K562 (cell line): Measurements from ENCODE around the gene GIPC3. TPM values are rescaled to one million over a fixed set of nuclear protein-coding genes. Genes with fewer than 3 reads are reported as not detected.

Experiments
- BACH1 ChIP-seq: fragments of 200-800 bp; sonication (Bioruptor generic); IDR thresholded peaks from 2 replicates; pipeline ENCODE4 v1.6.1; 2016; ENCODE audit warnings: missing genetic modification characterization, missing compliant biosample characterization
- BMI1 ChIP-seq: fragments of 150-350 bp; IDR thresholded peaks from 2 replicates; pipeline ENCODE4 v1.6.1; 2014; ENCODE audit warnings: low read length
- EP400 ChIP-seq: fragments of 450-650 bp; IDR thresholded peaks from 2 replicates; pipeline ENCODE4 v1.6.1; 2017; ENCODE audit warnings: antibody characterized with exemption, mild to moderate bottlenecking, moderate library complexity
- HDGF ChIP-seq: fragments of 450-650 bp; IDR thresholded peaks from 2 replicates; pipeline ENCODE4 v1.6.1; 2016
- KLF13 ChIP-seq: fragments of 450-650 bp; IDR thresholded peaks from 2 replicates; pipeline ENCODE4 v1.6.1; 2016; ENCODE audit warnings: missing genetic modification characterization, low read depth, mild to moderate bottlenecking, missing compliant biosample characterization, moderate library complexity, borderline replicate concordance
- PRMT5 ChIP-seq: sonication (generic); formaldehyde crosslinking; IDR thresholded peaks from 2 replicates; pipeline ENCODE4 v1.5.0; 2020; ENCODE audit warnings: missing genetic modification reagents
- RUNX1 ChIP-seq: sonication (generic); IDR thresholded peaks from 2 replicates; pipeline ENCODE4 v1.6.1; 2016; ENCODE audit warnings: antibody characterized with exemption, low read depth
- THRA ChIP-seq: fragments of 450-650 bp; IDR thresholded peaks from 2 replicates; pipeline ENCODE4 v1.6.1; 2017; ENCODE audit warnings: mild to moderate bottlenecking, moderate library complexity
- ZNF146 ChIP-seq: IDR thresholded peaks from one replicate; pipeline ENCODE4 v1.6.1; 2018; ENCODE audit warnings: missing compliant biosample characterization; ENCODE audit not compliant: unreplicated experiment
- polyA plus RNA-seq, 8 experiments: library from polyadenylated mRNA; depleted of rRNA in 4 of 8; stranded (reverse) in 5 of 8; unstranded in 3 of 8; fragments of >200 nt; fragmentation: Nextera tagmentation in 2 of 8; fragmentation: Illumina TruSeq in 1 of 8; extraction: Ambion mirVana in 2 of 8; extraction: Trizol in 1 of 8; gene quantifications; 2 replicates each; pipeline versions ENCODE4 v1.2.1 to v1.2.3, GENCODE V29; 2011 to 2014; ENCODE audit warnings: inconsistent platforms in 1 of 8, missing spikeins in 1 of 8
- total RNA-seq, 7 experiments: library from RNA; depleted of rRNA in 6 of 7; stranded (reverse); fragments of >200 nt in 6 of 7; fragmentation: Illumina TruSeq in 2 of 7; extraction: Trizol in 2 of 7; gene quantifications; 2 replicates each; pipeline versions ENCODE4 v1.2.1 to v1.2.3, GENCODE V29; 2011 to 2021; ENCODE audit warnings: low replicate concordance in 1 of 7
- TF ChIP-seq, protein P1 (sequence below): fragments of 450-650 bp; IDR thresholded peaks from 2 replicates; pipeline ENCODE4 v1.6.1; 2016; ENCODE audit warnings: low read depth
- TF ChIP-seq, protein P2 (sequence below): fragments of 250-450 bp; sonication (Bioruptor Pico); IDR thresholded peaks from 2 replicates; pipeline ENCODE4 v1.4.0; 2020
- TF ChIP-seq, protein P3 (sequence below), 2 experiments: fragments of 450-650 bp in 1 of 2; sonication (generic) in 1 of 2; formaldehyde crosslinking in 1 of 2; IDR thresholded peaks in 1 of 2; conservative IDR thresholded peaks in 1 of 2; 2 replicates each; pipeline versions ENCODE4 v1.6.1 to v1.8.1; 2016 to 2023; ENCODE audit warnings: mild to moderate bottlenecking in 2 of 2, moderate library complexity in 2 of 2, inconsistent platforms in 1 of 2, missing genetic modification reagents in 1 of 2

Gene GIPC3
- total and polyA plus RNA-seq, 9 of the 15 experiments (the other 6 are each of a cell fraction or from before 2014, with no cell fraction given): 0.03 to 3.6 (median 1.5) TPM; not detected in 1

GRCh38 chr19:3565139-3565538 is 20.1 kb upstream of the GIPC3 start (continued):
- TF ChIP-seq KLF13 (tag): no peak
- no peak for TF ChIP-seq ZNF146 (CRISPR knock-in tag)
- TF ChIP-seq THRA: no peak
- TF ChIP-seq HDGF: no peak
- TF ChIP-seq BACH1: no peak
- no peak for TF ChIP-seq RUNX1
- no peak for TF ChIP-seq BMI1
- TF ChIP-seq PRMT5 (CRISPR knock-in tag): no peak
- TF ChIP-seq EP400: no peak
- TF ChIP-seq, protein P1, sequence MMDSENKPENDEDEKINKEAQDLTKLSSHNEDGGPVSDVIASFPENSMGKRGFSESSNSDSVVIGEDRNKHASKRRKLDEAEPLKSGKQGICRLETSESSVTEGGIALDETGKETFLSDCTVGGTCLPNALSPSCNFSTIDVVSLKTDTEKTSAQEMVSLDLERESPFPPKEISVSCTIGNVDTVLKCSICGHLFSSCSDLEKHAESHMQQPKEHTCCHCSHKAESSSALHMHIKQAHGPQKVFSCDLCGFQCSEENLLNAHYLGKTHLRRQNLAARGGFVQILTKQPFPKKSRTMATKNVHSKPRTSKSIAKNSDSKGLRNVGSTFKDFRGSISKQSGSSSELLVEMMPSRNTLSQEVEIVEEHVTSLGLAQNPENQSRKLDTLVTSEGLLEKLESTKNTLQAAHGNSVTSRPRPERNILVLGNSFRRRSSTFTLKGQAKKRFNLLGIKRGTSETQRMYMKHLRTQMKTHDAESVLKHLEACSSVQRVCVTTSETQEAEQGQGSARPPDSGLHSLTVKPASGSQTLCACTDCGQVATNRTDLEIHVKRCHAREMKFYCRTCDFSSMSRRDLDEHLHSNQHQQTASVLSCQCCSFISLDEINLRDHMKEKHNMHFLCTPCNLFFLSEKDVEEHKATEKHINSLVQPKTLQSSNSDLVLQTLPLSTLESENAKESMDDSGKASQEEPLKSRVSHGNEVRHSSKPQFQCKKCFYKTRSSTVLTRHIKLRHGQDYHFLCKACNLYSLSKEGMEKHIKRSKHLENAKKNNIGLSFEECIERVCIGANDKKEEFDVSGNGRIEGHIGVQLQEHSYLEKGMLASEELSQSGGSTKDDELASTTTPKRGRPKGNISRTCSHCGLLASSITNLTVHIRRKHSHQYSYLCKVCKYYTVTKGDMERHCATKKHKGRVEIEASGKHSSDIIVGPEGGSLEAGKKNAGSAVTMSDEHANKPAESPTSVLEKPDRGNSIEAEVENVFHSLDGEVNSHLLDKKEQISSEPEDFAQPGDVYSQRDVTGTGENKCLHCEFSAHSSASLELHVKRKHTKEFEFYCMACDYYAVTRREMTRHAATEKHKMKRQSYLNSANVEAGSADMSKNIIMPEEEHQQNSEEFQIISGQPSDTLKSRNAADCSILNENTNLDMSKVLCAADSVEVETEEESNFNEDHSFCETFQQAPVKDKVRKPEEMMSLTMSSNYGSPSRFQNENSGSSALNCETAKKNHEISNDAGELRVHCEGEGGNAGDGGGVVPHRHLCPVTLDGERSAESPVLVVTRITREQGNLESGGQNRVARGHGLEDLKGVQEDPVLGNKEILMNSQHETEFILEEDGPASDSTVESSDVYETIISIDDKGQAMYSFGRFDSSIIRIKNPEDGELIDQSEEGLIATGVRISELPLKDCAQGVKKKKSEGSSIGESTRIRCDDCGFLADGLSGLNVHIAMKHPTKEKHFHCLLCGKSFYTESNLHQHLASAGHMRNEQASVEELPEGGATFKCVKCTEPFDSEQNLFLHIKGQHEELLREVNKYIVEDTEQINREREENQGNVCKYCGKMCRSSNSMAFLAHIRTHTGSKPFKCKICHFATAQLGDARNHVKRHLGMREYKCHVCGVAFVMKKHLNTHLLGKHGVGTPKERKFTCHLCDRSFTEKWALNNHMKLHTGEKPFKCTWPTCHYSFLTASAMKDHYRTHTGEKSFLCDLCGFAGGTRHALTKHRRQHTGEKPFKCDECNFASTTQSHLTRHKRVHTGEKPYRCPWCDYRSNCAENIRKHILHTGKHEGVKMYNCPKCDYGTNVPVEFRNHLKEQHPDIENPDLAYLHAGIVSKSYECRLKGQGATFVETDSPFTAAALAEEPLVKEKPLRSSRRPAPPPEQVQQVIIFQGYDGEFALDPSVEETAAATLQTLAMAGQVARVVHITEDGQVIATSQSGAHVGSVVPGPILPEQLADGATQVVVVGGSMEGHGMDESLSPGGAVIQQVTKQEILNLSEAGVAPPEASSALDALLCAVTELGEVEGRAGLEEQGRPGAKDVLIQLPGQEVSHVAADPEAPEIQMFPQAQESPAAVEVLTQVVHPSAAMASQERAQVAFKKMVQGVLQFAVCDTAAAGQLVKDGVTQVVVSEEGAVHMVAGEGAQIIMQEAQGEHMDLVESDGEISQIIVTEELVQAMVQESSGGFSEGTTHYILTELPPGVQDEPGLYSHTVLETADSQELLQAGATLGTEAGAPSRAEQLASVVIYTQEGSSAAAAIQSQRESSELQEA: no peak
- TF ChIP-seq, protein P2, sequence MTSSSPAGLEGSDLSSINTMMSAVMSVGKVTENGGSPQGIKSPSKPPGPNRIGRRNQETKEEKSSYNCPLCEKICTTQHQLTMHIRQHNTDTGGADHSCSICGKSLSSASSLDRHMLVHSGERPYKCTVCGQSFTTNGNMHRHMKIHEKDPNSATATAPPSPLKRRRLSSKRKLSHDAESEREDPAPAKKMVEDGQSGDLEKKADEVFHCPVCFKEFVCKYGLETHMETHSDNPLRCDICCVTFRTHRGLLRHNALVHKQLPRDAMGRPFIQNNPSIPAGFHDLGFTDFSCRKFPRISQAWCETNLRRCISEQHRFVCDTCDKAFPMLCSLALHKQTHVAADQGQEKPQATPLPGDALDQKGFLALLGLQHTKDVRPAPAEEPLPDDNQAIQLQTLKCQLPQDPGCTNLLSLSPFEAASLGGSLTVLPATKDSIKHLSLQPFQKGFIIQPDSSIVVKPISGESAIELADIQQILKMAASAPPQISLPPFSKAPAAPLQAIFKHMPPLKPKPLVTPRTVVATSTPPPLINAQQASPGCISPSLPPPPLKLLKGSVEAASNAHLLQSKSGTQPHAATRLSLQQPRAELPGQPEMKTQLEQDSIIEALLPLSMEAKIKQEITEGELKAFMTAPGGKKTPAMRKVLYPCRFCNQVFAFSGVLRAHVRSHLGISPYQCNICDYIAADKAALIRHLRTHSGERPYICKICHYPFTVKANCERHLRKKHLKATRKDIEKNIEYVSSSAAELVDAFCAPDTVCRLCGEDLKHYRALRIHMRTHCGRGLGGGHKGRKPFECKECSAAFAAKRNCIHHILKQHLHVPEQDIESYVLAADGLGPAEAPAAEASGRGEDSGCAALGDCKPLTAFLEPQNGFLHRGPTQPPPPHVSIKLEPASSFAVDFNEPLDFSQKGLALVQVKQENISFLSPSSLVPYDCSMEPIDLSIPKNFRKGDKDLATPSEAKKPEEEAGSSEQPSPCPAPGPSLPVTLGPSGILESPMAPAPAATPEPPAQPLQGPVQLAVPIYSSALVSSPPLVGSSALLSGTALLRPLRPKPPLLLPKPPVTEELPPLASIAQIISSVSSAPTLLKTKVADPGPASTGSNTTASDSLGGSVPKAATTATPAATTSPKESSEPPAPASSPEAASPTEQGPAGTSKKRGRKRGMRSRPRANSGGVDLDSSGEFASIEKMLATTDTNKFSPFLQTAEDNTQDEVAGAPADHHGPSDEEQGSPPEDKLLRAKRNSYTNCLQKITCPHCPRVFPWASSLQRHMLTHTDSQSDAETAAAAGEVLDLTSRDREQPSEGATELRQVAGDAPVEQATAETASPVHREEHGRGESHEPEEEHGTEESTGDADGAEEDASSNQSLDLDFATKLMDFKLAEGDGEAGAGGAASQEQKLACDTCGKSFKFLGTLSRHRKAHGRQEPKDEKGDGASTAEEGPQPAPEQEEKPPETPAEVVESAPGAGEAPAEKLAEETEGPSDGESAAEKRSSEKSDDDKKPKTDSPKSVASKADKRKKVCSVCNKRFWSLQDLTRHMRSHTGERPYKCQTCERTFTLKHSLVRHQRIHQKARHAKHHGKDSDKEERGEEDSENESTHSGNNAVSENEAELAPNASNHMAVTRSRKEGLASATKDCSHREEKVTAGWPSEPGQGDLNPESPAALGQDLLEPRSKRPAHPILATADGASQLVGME (CRISPR knock-in tag): no peak
- TF ChIP-seq, protein P3, sequence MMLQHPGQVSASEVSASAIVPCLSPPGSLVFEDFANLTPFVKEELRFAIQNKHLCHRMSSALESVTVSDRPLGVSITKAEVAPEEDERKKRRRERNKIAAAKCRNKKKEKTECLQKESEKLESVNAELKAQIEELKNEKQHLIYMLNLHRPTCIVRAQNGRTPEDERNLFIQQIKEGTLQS (IDR thresholded peaks at IDR 0.05): peak; percentile 81
- TF ChIP-seq, protein P3 (CRISPR knock-in tag; conservative IDR thresholded peaks at IDR 0.05): no peak
